Left ventricle myocardium inferior (tissue), 1 donor: ENCODE data around the gene GRK1. TPM values are rescaled to one million over a fixed set of nuclear protein-coding genes. Genes with fewer than 3 reads are reported as not detected.

Source experiments
- DNase-seq: peaks from one replicate; pipeline ENCODE4 v3.0.0-alpha.2; 2020
- H3K27ac ChIP-seq: fragments of 200-600 bp; replicated peaks from 2 replicates; pipeline ENCODE4 v1.8.0; 2021
- H3K27me3 ChIP-seq: fragments of 200-600 bp; 2 replicates; pipeline ENCODE4 v1.8.0; 2021; ENCODE audit warnings: low read depth
- H3K36me3 ChIP-seq: fragments of 200-600 bp; 2 replicates; pipeline ENCODE4 v1.8.0; 2021
- H3K4me1 ChIP-seq: fragments of 200-600 bp; 2 replicates; pipeline ENCODE4 v1.8.0; 2021
- H3K4me3 ChIP-seq: fragments of 200-600 bp; 2 replicates; pipeline ENCODE4 v1.8.0; 2021; ENCODE audit warnings: mild to moderate bottlenecking, moderate library complexity
- H3K9me3 ChIP-seq: fragments of 200-600 bp; replicated peaks from 2 replicates; pipeline ENCODE4 v1.8.0; 2021
- intact Hi-C: fragments of 100-400 bp; cut with micrococcal nuclease; formaldehyde crosslinking; loops from one replicate; pipeline ENCODE4 v1.11.0; 2022
- total RNA-seq: library from RNA; stranded (reverse); fragmentation: NEBNext Ultra II Directional; extraction: Animal tissue kit (Norgen Biotek cat#: 25700); gene quantifications from one replicate; pipeline ENCODE4 v1.2.1, GENCODE V29; 2021
- TF ChIP-seq, protein P1 (sequence below): fragments of 200-600 bp; IDR thresholded peaks from 2 replicates; pipeline ENCODE4 v1.8.0; 2021; ENCODE audit warnings: antibody characterized with exemption, mild to moderate bottlenecking, borderline replicate concordance
- donor health status: DM: no; HTN: yes; CAD: no; lungs with severe emphysema.

Gene GRK1
- total RNA-seq, 1 donor from 2014 or later = 0.85 TPM

DNA sequence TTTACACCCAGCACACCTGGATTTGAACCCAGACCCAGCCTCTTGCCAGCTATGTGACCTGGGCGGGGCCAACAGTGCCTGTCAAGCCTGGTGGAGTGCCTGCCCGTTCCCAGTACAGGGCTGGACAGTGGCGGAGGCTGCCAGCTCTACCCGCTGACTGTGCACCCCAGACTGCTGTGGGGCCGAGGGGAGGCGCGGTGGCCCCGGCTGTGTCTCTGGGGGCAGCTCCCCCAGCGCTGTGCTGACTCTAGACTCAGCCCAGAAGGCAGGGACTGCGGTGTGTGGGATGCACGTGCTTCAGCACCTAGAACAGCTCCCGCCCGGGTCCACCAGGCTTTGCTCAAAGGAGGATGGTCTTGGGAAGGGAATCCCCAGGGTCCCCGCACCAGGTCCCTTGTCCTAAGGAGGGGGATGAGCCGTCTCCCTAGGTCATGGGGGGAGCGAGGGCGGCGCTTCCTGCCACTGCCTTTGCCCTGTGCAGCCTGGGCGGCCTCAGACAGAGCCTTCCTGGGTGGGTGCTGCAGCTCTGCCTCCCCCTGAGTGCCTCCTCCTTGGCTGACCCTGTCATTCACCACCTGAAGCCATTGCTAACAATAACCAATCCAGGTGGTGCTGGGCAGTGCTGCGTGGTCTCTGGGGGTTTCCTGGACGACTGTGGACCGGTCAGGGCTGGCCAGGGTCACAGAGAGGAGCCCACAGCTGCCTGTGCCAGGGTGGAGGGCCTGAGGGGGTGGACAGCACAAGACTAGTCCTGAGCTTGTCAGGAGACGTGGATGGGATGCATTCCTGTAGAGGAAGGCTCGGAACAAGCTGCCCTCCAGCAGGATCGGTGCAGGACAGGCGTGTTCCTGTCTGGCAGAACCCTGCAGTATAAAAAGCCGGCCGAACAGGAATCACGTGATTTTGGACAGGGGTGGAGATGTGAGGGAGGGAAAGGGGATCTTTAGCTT, 110.6 kb downstream of the GRK1 start:
- Histone ChIP-seq H3K4me3 (no peak overlapping the region), H3K4me1 (no peaks in the 10 kb centered on the region), H3K9me3 (peaks cover 4% of the 10 kb centered on the region), H3K27me3 (peaks cover 32% of the 10 kb centered on the region), H3K27ac (no peak overlapping the region), H3K36me3 (no peaks in the 10 kb centered on the region)
- intact Hi-C loops = no loop called here
- no peak for DNase-seq
- TF ChIP-seq, protein P1, sequence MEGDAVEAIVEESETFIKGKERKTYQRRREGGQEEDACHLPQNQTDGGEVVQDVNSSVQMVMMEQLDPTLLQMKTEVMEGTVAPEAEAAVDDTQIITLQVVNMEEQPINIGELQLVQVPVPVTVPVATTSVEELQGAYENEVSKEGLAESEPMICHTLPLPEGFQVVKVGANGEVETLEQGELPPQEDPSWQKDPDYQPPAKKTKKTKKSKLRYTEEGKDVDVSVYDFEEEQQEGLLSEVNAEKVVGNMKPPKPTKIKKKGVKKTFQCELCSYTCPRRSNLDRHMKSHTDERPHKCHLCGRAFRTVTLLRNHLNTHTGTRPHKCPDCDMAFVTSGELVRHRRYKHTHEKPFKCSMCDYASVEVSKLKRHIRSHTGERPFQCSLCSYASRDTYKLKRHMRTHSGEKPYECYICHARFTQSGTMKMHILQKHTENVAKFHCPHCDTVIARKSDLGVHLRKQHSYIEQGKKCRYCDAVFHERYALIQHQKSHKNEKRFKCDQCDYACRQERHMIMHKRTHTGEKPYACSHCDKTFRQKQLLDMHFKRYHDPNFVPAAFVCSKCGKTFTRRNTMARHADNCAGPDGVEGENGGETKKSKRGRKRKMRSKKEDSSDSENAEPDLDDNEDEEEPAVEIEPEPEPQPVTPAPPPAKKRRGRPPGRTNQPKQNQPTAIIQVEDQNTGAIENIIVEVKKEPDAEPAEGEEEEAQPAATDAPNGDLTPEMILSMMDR = no peak

DNA sequence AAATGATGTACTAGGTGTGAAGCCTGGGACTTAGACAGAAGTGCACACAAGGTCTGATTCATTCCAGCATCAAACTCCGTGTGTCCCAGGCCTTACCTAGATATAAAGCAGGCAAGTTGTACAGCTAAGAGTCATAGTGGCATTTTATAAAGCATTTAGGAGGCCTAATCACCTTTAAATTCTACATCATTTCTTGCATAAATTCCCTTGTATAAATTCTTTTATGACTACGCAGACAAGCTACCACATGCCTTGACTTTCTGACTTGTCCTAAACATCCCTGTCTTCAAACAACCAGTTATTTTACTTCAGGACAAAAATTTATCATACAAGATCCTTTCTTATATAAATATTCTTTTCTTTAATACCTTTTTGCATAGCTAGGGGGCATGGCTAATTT, 114.6 kb downstream of the GRK1 start:
- H3K27ac ChIP-seq = no peak overlapping the region
- TF ChIP-seq, protein P1 = no peak
- no peaks in the 10 kb centered on the region for H3K36me3 ChIP-seq
- intact Hi-C loops = no loop called here
- H3K4me1 ChIP-seq = no peaks in the 10 kb centered on the region
- DNase-seq = no peak
- peaks cover 15% of the 10 kb centered on the region for H3K27me3 ChIP-seq
- no peak overlapping the region for H3K4me3 ChIP-seq
- no peaks in the 10 kb centered on the region for H3K9me3 ChIP-seq

DNA sequence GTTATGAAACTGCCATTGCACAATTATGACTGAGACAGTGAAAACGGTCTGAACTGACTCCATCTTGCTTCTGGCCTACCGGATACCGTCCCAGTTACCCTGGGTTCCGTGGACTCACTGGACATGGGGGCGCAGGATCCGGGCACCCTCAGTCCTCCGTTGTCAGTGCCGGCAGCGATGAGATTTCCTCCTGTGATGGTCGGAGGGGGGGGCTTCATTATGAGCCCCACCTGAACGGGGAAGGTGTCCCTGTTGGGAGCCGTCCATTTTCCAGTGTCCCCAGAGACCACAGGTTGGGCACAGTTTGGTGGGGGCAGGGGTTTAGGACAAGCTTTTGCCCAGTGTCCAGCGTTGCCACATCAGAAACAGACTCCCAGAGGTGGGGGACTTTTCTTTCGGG, 115.5 kb downstream of the GRK1 start:
- no peak for DNase-seq
- H3K9me3 ChIP-seq = no peaks in the 10 kb centered on the region
- H3K36me3 ChIP-seq = no peaks in the 10 kb centered on the region
- H3K27me3 ChIP-seq = peaks cover 6% of the 10 kb centered on the region
- no peak overlapping the region for H3K27ac ChIP-seq
- intact Hi-C loops = no loop called here
- no peak overlapping the region for H3K4me3 ChIP-seq
- TF ChIP-seq, protein P1 = no peak
- H3K4me1 ChIP-seq = no peaks in the 10 kb centered on the region

DNA sequence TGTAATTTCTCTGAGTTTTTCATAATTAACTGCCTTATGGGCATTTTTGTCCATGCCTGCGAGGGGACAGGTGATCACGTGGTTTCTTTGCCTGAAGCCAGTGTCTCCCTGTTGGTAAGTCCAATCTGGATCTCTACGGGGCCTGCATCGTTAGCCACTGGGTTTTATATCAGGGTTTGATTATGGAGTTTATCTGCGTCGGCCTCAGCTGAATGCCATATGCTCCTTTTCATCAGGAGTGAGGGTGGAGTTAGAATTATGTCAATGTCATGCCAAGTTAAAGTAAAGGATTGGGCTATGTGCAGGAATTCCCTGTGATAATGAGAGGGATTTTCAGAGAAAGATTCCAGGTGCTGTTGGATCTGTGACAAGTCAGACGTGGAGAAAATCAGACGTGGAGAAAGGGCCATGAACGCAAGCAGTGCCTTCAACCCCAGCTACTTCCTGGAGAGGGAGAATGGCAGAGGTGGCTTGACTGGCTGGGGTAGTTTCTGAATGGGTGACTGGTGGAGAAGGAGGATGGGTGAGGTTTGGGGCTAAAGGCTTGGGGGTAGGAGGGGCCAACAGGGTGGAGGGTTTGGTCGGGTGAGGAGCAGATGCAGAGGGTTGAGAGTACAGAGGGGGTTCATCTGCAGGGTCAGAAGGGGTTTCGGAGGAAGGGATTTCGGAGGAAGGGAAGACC, 116.3 kb downstream of the GRK1 start:
- Histone ChIP-seq H3K4me1 (no peaks in the 10 kb centered on the region), H3K27me3 (no peaks in the 10 kb centered on the region), H3K36me3 (no peaks in the 10 kb centered on the region), H3K27ac (no peak overlapping the region), H3K9me3 (no peaks in the 10 kb centered on the region), H3K4me3 (no peak overlapping the region)
- TF ChIP-seq, protein P1 = no peak
- intact Hi-C loops = no loop called here
- DNase-seq = no peak

DNA sequence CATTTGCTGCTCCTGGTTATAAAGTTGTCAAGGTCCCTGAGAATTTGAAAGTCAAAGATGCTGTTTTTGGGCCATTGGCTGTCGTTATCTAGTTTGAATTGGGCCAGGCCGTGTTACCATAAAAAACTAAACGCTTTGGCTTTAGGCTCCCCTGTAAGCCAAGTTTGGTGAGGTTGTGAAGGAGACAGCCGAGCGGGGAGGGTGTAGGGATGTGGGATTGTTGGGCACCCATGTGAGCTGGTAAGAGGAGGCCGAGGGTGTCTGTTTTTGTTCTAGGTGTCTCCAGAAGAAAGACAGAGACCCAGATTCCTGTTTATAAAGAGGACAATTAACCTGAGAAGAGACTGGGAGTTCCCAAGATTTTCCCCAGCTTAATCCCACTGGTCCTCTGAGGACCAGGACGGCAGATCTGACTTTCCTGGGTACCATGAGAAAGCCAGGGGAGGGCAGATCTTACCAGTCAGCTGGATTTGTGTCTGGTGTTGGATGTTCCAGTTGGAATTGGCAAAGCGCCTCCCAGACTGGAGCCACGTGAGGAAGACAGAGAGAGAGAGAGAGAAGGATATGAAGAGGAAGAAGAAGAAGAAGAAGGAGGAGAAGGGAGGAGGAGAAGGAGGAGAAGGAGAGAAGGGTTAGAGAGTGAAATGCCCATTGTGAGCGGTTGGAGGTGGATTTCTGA, 117.1 kb downstream of the GRK1 start:
- TF ChIP-seq, protein P1 = no peak
- H3K27me3 ChIP-seq = no peaks in the 10 kb centered on the region
- no peak overlapping the region for H3K4me3 ChIP-seq
- H3K36me3 ChIP-seq = no peaks in the 10 kb centered on the region
- H3K27ac ChIP-seq = no peak overlapping the region
- DNase-seq = no peak
- H3K9me3 ChIP-seq = no peaks in the 10 kb centered on the region
- no peaks in the 10 kb centered on the region for H3K4me1 ChIP-seq
- intact Hi-C loops = no loop called here
